Hematopoietic multipotent progenitor cell treated with erythropoietin and hydrocortisone succinate and interleukin-3 and kit ligand, for 17 days (in vitro differentiated cells): Measurements from ENCODE around the gene UCP3.

ENCODE experiments used
- DNase-seq: peaks from one replicate; pipeline ENCODE4 v3.0.0-alpha.2; 2015; ENCODE audit warnings: low spot score

UCP3 gene

DNA sequence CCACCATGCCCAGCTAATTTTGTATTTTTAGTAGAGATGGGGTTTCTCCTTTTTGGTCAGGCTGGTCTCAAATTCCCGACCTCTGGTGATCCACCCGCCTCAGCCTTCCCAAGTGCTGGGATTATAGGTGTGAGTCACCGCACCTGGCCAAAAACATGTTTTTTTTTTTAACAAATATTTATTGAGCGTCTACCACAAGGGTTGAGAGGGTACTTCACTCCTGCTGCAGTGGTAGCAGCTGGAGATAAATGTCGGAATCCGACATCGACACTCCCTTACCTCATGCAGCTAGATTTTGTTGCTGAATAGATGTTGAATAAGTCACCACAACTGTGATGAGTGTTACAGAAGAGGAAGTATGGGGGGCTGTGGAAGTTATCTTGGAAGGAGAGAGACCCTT lies 57.1 kb downstream of the UCP3 start:
- DNase-seq = no peak

GRCh38 chr11:73950869-73951710 lies 57.8 kb downstream of the UCP3 start, which contains the start of gene DNAJB13:
DNAJB13 (plus strand) TSS chr11:73951026; CDS start chr11:73951070, 44 bp downstream.
- DNase-seq = no peak
